ENCODE data around the gene DNAJC5. TPM values are rescaled to one million over a fixed set of nuclear protein-coding genes. Genes with fewer than 3 reads are reported as not detected.

The DNAJC5 gene
- total RNA-seq, 2 experiments from 2014 or later, result 33.7 to 33.8 TPM

DNA sequence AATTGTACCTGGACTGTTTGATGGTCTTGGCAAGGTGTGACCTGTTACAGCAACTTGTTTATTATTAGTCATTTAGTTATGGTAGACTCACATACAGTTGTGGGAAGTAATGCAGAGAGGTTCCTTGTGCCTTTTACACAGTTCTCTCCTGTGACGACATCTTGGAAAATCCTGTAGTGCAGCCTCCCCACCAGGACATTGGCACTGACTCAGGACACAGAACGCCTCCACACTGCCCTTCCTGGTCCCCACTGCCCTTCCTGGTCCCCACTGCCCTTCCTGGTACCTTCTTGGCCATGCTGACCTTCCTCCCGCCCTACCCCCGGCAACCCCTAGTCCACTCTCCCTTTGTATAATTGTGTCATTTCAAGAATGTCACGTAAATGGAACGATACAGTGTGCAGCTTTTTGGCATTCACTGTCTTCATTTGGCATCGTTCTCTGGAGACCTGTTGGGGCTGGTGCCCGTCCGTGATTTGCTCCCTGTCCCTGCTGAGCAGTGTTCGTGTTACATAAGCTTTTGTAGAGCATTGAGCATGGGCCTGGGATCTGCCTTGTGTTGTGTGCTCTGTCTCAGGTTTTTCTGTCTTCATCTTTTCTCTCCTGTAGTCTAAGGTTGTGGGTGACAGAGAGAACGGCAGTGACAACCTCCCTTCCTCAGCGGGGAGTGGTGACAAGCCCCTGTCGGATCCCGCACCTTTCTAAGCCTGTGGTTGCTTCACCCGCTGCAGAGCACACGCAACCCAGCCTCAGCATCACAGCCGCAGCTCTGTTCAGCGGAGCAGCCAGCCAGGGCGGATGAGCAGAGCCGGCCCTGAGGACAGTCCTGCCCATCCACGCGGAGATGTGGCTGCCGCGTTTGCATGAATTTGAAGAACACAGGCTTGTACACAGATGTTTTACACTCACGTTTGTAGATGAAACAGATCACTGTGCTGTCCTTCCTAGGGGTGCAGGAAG, 5.4 kb upstream of the DNAJC5 start:
- intact Hi-C loops (cut with micrococcal nuclease), result loop anchor here (10.0 kb wide), 1 partner anchor 175 kb away; the partner anchor contains the start of gene TCEA2
- Mint-ChIP-seq H3K9me3 (no peaks in the 10 kb centered on the region), H3K4me3 (no peak overlapping the region), H3K4me1 (ENCODE audit: low read depth) (peaks cover 4% of the 10 kb centered on the region), H3K27ac (no peak overlapping the region), H3K27me3 (no peaks in the 10 kb centered on the region), H3K36me3 (peaks cover 23% of the 10 kb centered on the region)
- POLR2A ChIA-PET, result no interaction called here
- CTCF ChIA-PET, result no interaction called here
- DNase-seq, result no peak

- ChIA-PET CTCF (no interaction called here), POLR2A (no interaction called here)
- Mint-ChIP-seq H3K27ac (no peak overlapping the region), H3K9me3 (no peaks in the 10 kb centered on the region), H3K36me3 (peaks cover 16% of the 10 kb centered on the region), H3K4me3 (no peak overlapping the region), H3K4me1 (ENCODE audit: low read depth) (peaks cover 4% of the 10 kb centered on the region), H3K27me3 (no peaks in the 10 kb centered on the region)
- intact Hi-C loops (cut with micrococcal nuclease), result loop anchor here (10.0 kb wide), 1 partner anchor 175 kb away; the partner anchor contains the start of gene TCEA2
- no peak for DNase-seq
These were observed 4.7 kb upstream of the DNAJC5 start for GRCh38 chr20:63890201-63890576.

DNA sequence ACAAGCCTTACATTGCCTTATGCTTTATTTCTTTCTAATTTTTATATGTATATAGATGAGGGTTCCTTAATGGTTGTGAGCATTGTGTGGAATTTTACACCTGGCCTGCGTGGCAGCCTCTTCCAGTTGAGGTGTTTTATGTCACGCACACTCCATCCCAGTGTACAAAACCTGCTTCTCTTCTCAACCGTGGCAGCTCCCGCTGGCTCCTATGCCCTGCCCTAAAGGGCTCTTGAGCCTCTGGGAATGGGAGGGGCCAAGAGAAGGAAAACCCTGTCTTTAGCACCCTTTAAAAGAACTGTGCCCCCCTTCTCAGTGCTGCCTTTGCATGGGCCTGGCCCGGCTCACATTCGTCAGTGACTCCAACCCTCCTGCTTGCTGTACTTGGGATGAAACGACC, 4.3 kb upstream of the DNAJC5 start:
- peaks cover 16% of the 10 kb centered on the region for H3K36me3 Mint-ChIP-seq
- POLR2A ChIA-PET, result no interaction called here

DNA sequence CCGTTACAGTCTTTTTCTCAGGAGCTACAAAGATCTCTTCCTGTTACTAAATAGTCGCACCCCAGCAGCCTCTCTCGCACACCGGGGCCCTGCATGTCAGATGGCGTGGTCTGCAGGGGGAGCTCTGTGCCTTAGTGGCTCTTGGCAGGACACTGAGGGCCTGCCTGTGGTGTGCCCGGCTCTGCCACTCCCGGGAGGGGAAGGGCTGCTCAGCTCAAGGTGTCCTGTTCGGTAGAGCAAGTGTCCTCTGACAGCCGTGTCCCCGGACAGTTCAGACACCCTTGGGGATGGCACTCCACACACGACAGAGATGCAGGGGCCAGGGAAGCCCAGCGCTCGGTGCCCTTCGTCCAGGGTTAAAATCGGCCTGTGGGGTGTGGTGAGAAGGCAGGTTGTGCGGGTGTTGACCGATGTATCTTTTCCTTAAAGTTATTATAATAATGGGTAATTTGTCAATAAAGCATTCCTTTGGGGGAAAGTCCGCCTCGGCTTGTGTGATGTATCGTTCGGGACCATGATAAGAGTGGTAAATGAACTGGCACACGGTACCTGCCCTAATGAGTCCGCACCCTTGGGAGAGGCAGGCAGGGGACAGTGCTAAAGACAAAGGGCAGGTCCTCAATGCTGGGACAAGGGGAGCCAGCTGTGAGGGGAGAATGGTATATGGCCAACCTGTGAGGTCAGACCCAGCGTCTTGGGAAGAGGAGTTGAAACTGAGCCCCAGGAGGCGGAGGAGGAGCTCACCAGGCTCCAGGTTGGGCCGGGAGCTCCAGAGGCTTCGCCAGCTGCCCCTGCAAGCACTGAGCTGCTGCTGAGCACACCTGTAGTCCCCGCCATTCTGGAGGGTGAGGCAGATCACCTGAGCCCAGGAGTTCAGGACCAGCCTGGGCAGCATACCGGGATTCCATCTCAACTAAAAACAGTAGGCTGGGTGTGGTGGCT, 3.6 kb upstream of the DNAJC5 start:
- no peak overlapping the region for H3K4me3 Mint-ChIP-seq

More for the DNA sequence above, 4.3 kb upstream of the DNAJC5 start:
- Mint-ChIP-seq H3K9me3 (no peaks in the 10 kb centered on the region), H3K4me3 (no peak overlapping the region), H3K4me1 (ENCODE audit: low read depth) (peaks cover 4% of the 10 kb centered on the region), H3K27ac (no peak overlapping the region), H3K27me3 (no peaks in the 10 kb centered on the region)
- CTCF ChIA-PET, result no interaction called here
- intact Hi-C loops (cut with micrococcal nuclease), result loop anchor here (10.0 kb wide), 1 partner anchor 174 kb away; the partner anchor contains the start of gene TCEA2
- no peak for DNase-seq

DNA sequence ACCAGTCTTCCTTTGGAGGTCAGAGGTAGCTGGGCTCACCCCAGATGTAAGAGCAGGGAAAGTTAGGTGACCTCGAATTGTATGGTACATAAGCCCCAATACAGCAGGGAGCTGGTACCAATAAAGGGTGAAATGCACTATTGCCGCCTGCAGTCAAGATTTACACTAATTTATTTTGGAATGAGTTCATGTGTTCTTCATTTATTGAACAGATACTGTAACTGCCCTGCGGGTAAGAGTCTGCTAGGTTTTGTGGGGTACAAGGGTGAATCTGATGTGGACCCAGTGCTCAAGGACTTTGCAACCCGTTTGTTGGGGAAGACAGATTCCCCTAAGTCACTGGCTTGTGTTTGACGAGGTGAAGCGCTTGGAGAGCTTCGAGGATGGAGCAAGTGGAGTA, 2.5 kb upstream of the DNAJC5 start:
- no peak for DNase-seq
- Mint-ChIP-seq H3K4me3 (no peak overlapping the region), H3K9me3 (no peaks in the 10 kb centered on the region), H3K27me3 (no peaks in the 10 kb centered on the region), H3K27ac (no peak overlapping the region), H3K36me3 (peaks cover 19% of the 10 kb centered on the region), H3K4me1 (ENCODE audit: low read depth) (peaks cover 19% of the 10 kb centered on the region)
- ChIA-PET CTCF (no interaction called here), POLR2A (interaction anchor here (1.5 kb wide), 1 partner anchor 11 kb away, joined by 4 read pairs; no protein-coding TSS in a partner anchor)
- intact Hi-C loops (cut with micrococcal nuclease), result loop anchor here (10.0 kb wide), 1 partner anchor 172 kb away; the partner anchor contains the start of gene TCEA2

More for the DNA sequence above, 3.6 kb upstream of the DNAJC5 start:
- H3K9me3 Mint-ChIP-seq, result no peaks in the 10 kb centered on the region
- intact Hi-C loops (cut with micrococcal nuclease), result loop anchor here (10.0 kb wide), 1 partner anchor 173 kb away; the partner anchor contains the start of gene TCEA2
- H3K27ac Mint-ChIP-seq, result no peak overlapping the region
- no peak for DNase-seq
- POLR2A ChIA-PET, result interaction anchor here (1.5 kb wide), 1 partner anchor 10 kb away, joined by 4 read pairs; no protein-coding TSS in a partner anchor
- peaks cover 19% of the 10 kb centered on the region for H3K36me3 Mint-ChIP-seq
- CTCF ChIA-PET, result no interaction called here
- peaks cover 11% of the 10 kb centered on the region for H3K4me1 Mint-ChIP-seq (ENCODE audit: low read depth)
- H3K27me3 Mint-ChIP-seq, result no peaks in the 10 kb centered on the region

GRCh38 chr20:63893999-63894357, 948 bp upstream of the DNAJC5 start:
- DNase-seq, result no peak
- intact Hi-C loops (cut with micrococcal nuclease), result loop anchor here (2.0 to 10.0 kb wide), 2 partner anchors 29 to 171 kb away; partner anchors contain the start of genes TCEA2 and TPD52L2
- Mint-ChIP-seq H3K36me3 (peaks cover 23% of the 10 kb centered on the region), H3K4me3 (peak overlapping the region; percentile 63), H3K27me3 (no peaks in the 10 kb centered on the region), H3K4me1 (ENCODE audit: low read depth) (peaks cover 33% of the 10 kb centered on the region), H3K9me3 (no peaks in the 10 kb centered on the region), H3K27ac (no peak overlapping the region)
- CTCF ChIA-PET, result interaction anchor here (1.5 kb wide), 1 partner anchor 87 kb away, joined by 4 read pairs; no protein-coding TSS in a partner anchor
- POLR2A ChIA-PET, result interaction anchor here (0.6 to 0.7 kb wide), 2 partner anchors 27 to 267 kb away, joined by 3 read pairs; no protein-coding TSS in a partner anchor

- Mint-ChIP-seq H3K27ac (peak overlapping the region; percentile 97), H3K27me3 (no peaks in the 10 kb centered on the region), H3K36me3 (peaks cover 17% of the 10 kb centered on the region), H3K4me3 (peak overlapping the region; percentile 97), H3K9me3 (no peaks in the 10 kb centered on the region), H3K4me1 (ENCODE audit: low read depth) (peaks cover 40% of the 10 kb centered on the region)
- CTCF ChIA-PET, result interaction anchor here (0.6 to 2.4 kb wide), 10 partner anchors 22 to 358 kb away, joined by 3 to 12 read pairs (median 4); partner anchors contain the start of genes ARFRP1, SAMD10, TPD52L2 and ZGPAT
- DNase-seq, result no peak
- POLR2A ChIA-PET, result interaction anchor here (0.9 to 2.1 kb wide), 5 partner anchors 22 to 84 kb away, joined by 3 to 9 read pairs (median 5); partner anchors contain the start of genes SAMD10, TPD52L2 and UCKL1
- intact Hi-C loops (cut with micrococcal nuclease), result loop anchor here (2.0 to 10.0 kb wide), 2 partner anchors 31 to 169 kb away; partner anchors contain the start of genes TCEA2 and TPD52L2
These were observed 451 bp downstream of the DNAJC5 start for GRCh38 chr20:63895202-63895951.

- peak overlapping the region; percentile 97 for H3K4me3 Mint-ChIP-seq
- ChIA-PET CTCF (interaction anchor here (0.9 to 2.4 kb wide), 9 partner anchors 22 to 358 kb away, joined by 3 to 12 read pairs (median 4); partner anchors contain the start of genes ARFRP1, SAMD10, TPD52L2 and ZGPAT), POLR2A (interaction anchor here (0.9 to 2.1 kb wide), 5 partner anchors 23 to 84 kb away, joined by 3 to 9 read pairs (median 5); partner anchors contain the start of genes SAMD10, TPD52L2 and UCKL1)
- H3K4me1 Mint-ChIP-seq (ENCODE audit: low read depth), result peaks cover 44% of the 10 kb centered on the region
- H3K27me3 Mint-ChIP-seq, result no peaks in the 10 kb centered on the region
- H3K36me3 Mint-ChIP-seq, result peaks cover 17% of the 10 kb centered on the region
- DNase-seq, result no peak
- peak overlapping the region; percentile 97 for H3K27ac Mint-ChIP-seq
- no peaks in the 10 kb centered on the region for H3K9me3 Mint-ChIP-seq
- intact Hi-C loops (cut with micrococcal nuclease), result loop anchor here (2.0 to 10.0 kb wide), 4 partner anchors 23 to 169 kb away; partner anchors contain the start of genes SAMD10, TCEA2 and TPD52L2
These were observed 982 bp downstream of the DNAJC5 start for GRCh38 chr20:63895952-63896263.

- POLR2A ChIA-PET, result interaction anchor here (0.9 to 2.1 kb wide), 5 partner anchors 23 to 83 kb away, joined by 3 to 9 read pairs (median 5); partner anchors contain the start of genes SAMD10, TPD52L2 and UCKL1
- H3K27me3 Mint-ChIP-seq, result no peaks in the 10 kb centered on the region
These were observed 1.6 kb downstream of the DNAJC5 start for GRCh38 chr20:63896264-63897105.

More at GRCh38 chr20:63896264-63897105, 1.6 kb downstream of the DNAJC5 start:
- Mint-ChIP-seq H3K36me3 (peaks cover 20% of the 10 kb centered on the region), H3K27ac (peak overlapping the region; percentile 97), H3K4me3 (peak overlapping the region; percentile 97), H3K4me1 (ENCODE audit: low read depth) (peaks cover 50% of the 10 kb centered on the region), H3K9me3 (no peaks in the 10 kb centered on the region)
- CTCF ChIA-PET, result interaction anchor here (0.9 to 2.4 kb wide), 10 partner anchors 23 to 359 kb away, joined by 3 to 12 read pairs (median 4); partner anchors contain the start of genes ARFRP1, SAMD10, TPD52L2 and ZGPAT
- intact Hi-C loops (cut with micrococcal nuclease), result loop anchor here (2.0 to 10.0 kb wide), 3 partner anchors 24 to 168 kb away; partner anchors contain the start of genes SAMD10 and TCEA2
- peak; percentile 57 for DNase-seq
